ENCODE data around the gene SPECC1L. TPM values are rescaled to one million over a fixed set of nuclear protein-coding genes. Genes with fewer than 3 reads are reported as not detected.

Gene SPECC1L
- total and polyA plus RNA-seq, 2 experiments from 2014 or later = 21.1 to 34.0 TPM

GRCh38 chr22:24432059-24432853 lies 161.6 kb downstream of the SPECC1L start:
- H2AFZ ChIP-seq = no peak overlapping the region
- TF ChIP-seq EZH2 (IDR thresholded peaks at IDR 0.05; ENCODE audit: insufficient read depth, poor library complexity, severe bottlenecking) = no peak
- TF ChIP-seq EZH2phosphoT487 (IDR thresholded peaks at IDR 0.05; ENCODE audit: insufficient read depth, low read depth) = no peak

GRCh38 chr22:24433001-24433827 lies 162.6 kb downstream of the SPECC1L start:
- Histone ChIP-seq H3K9ac (no peak overlapping the region), H3K36me3 (ENCODE audit: low read depth) (no peaks in the 10 kb centered on the region), H2AFZ (no peak overlapping the region), H3K4me3 (no peak overlapping the region), H3K27ac (no peak overlapping the region), H3K9me2 (ENCODE audit: insufficient read depth) (no peaks in the 10 kb centered on the region), H3K9me3 (ENCODE audit: low read depth) (no peaks in the 10 kb centered on the region), H3F3A (ENCODE audit: insufficient read depth) (peaks cover 20% of the 10 kb centered on the region; the same call in 1 of the 2 replicates), H4K20me1 (ENCODE audit: insufficient read depth) (no peaks in the 10 kb centered on the region), H3K4me1 (ENCODE audit: insufficient read depth) (peaks cover 41% of the 10 kb centered on the region), H3K79me2 (ENCODE audit: insufficient read depth) (no peaks in the 10 kb centered on the region), H3K27me3 (replicated peaks; ENCODE audit: insufficient read depth) (no peaks in the 10 kb centered on the region), H3K4me2 (ENCODE audit: unreplicated experiment) (no peak overlapping the region)
- in situ Hi-C loops (cut with MboI) = no loop called here
- TF ChIP-seq EZH2phosphoT487 (IDR thresholded peaks at IDR 0.05; ENCODE audit: insufficient read depth, low read depth) (no peak), EZH2 (IDR thresholded peaks at IDR 0.05; ENCODE audit: insufficient read depth, poor library complexity, severe bottlenecking) (no peak)
- 95 to 99% methylated on average over 34 of the region's 34 CpGs for WGBS, 2 experiments (ENCODE audit: low coverage in 1 of 2, low lambda C conversion rate in 2 of 2, missing lambda C conversion rate in 2 of 2)
- DNase-seq = no peak

More at GRCh38 chr22:24432059-24432853, 161.6 kb downstream of the SPECC1L start:
- no peaks in the 10 kb centered on the region for H4K20me1 ChIP-seq (ENCODE audit: insufficient read depth)
- in situ Hi-C loops (cut with MboI) = no loop called here
- peaks cover 13% of the 10 kb centered on the region; the same call in 1 of the 2 replicates for H3F3A ChIP-seq (ENCODE audit: insufficient read depth)
- no peaks in the 10 kb centered on the region for H3K36me3 ChIP-seq (ENCODE audit: low read depth)
- H3K27ac ChIP-seq = no peak overlapping the region
- H3K4me1 ChIP-seq (ENCODE audit: insufficient read depth) = peaks cover 34% of the 10 kb centered on the region
- H3K79me2 ChIP-seq (ENCODE audit: insufficient read depth) = no peaks in the 10 kb centered on the region
- H3K9ac ChIP-seq = no peak overlapping the region
- no peak overlapping the region for H3K4me2 ChIP-seq (ENCODE audit: unreplicated experiment)
- no peaks in the 10 kb centered on the region for H3K27me3 ChIP-seq (replicated peaks; ENCODE audit: insufficient read depth)
- H3K9me3 ChIP-seq (ENCODE audit: low read depth) = no peaks in the 10 kb centered on the region
- WGBS, 2 experiments (ENCODE audit: low coverage in 1 of 2, low lambda C conversion rate in 2 of 2, missing lambda C conversion rate in 2 of 2) = 82 to 84% methylated on average over 17 of the region's 17 CpGs
- no peak overlapping the region for H3K4me3 ChIP-seq
- H3K9me2 ChIP-seq (ENCODE audit: insufficient read depth) = no peaks in the 10 kb centered on the region
- DNase-seq = peak; percentile 50

DNA sequence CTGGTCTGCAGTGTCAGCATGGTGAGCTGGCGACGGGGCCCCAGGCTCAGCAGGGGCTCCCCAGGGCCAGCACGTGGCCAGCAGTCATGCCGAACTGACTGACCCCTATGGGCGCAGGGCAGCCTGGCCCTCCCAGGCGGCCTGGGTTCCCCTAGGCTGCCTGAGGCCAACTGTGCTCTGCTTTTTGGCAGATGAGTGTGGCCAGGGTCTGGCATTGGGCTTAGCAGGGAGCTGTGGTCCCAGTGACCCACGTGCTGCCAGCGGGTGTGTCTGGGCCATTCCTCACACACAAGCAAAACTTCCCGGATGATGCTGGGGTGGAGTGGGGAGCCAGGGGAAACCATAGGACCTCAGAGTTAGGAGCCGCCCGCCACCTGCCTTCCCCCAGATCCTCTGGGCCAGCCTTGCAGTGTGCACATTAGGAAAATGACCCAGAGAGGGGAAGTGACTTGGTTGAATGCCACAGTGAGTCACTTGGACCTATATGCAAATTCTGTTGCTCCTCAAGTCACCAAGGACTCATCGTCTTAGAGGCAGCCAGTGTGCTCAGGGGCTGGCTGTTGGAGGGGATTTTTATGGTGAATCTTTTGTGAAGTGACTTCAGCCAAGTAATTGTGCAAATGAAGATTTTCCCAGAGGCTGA lies 163.3 kb downstream of the SPECC1L start:
- no peaks in the 10 kb centered on the region for H3K79me2 ChIP-seq (ENCODE audit: insufficient read depth)
- peak overlapping the region; percentile 44 for H3K27ac ChIP-seq
- H3K9ac ChIP-seq = no peak overlapping the region
- no peak overlapping the region for H3K4me3 ChIP-seq
- 76 to 82% methylated on average over 11 to 12 of the region's 12 CpGs for WGBS, 2 experiments (ENCODE audit: low coverage in 1 of 2, low lambda C conversion rate in 2 of 2, missing lambda C conversion rate in 2 of 2)
- H4K20me1 ChIP-seq (ENCODE audit: insufficient read depth) = no peaks in the 10 kb centered on the region
- in situ Hi-C loops (cut with MboI) = no loop called here
- H3F3A ChIP-seq (ENCODE audit: insufficient read depth) = peaks cover 20% of the 10 kb centered on the region; the same call in 1 of the 2 replicates
- H3K9me3 ChIP-seq (ENCODE audit: low read depth) = no peaks in the 10 kb centered on the region
- no peak overlapping the region for H2AFZ ChIP-seq
- TF ChIP-seq EZH2phosphoT487 (IDR thresholded peaks at IDR 0.05; ENCODE audit: insufficient read depth, low read depth) (no peak), EZH2 (IDR thresholded peaks at IDR 0.05; ENCODE audit: insufficient read depth, poor library complexity, severe bottlenecking) (no peak)
- DNase-seq = peak; percentile 85
- no peaks in the 10 kb centered on the region for H3K27me3 ChIP-seq (replicated peaks; ENCODE audit: insufficient read depth)
- H3K9me2 ChIP-seq (ENCODE audit: insufficient read depth) = no peaks in the 10 kb centered on the region
- H3K4me1 ChIP-seq (ENCODE audit: insufficient read depth) = peaks cover 42% of the 10 kb centered on the region
- H3K4me2 ChIP-seq (ENCODE audit: unreplicated experiment) = no peak overlapping the region
- H3K36me3 ChIP-seq (ENCODE audit: low read depth) = no peaks in the 10 kb centered on the region

Measured in GM23248 (cell line).